Kidney (tissue), 14 donors: Measurements from ENCODE around the gene UBD. TPM values are rescaled to one million over a fixed set of nuclear protein-coding genes. Genes with fewer than 3 reads are reported as not detected.

ENCODE experiments used
- DNase-seq, 5 donors: peaks; one replicate each; pipeline ENCODE4 v3.0.0-alpha.2; 2013 to 2020
- FAIRE-seq: peaks from 2 replicates; lab custom pipeline; 2012; peaks lifted over from hg19 to GRCh38; lab: Jason Lieb, UNC
- H3K27ac ChIP-seq, 2 donors: one replicate each; pipeline ENCODE4 v1.7.0; 2013; ENCODE audit warnings: low read depth in 2 of 2, low read length in 2 of 2, inconsistent platforms in 1 of 2
- H3K27me3 ChIP-seq: one replicate; pipeline ENCODE4 v1.7.1; 2013; ENCODE audit warnings: low read length, inconsistent platforms; ENCODE audit not compliant: control insufficient read depth, insufficient read depth
- H3K36me3 ChIP-seq, 3 donors: one replicate each; pipeline versions ENCODE4 v1.7.0 to v1.7.1; 2013; ENCODE audit warnings: low read length in 3 of 3, control low read depth in 1 of 3, inconsistent platforms in 1 of 3; ENCODE audit not compliant: insufficient read depth in 3 of 3, control insufficient read depth in 2 of 3
- H3K4me1 ChIP-seq, 3 donors: one replicate each; pipeline versions ENCODE4 v1.7.0 to v1.7.1; 2013; ENCODE audit warnings: low read length in 3 of 3, inconsistent platforms in 1 of 3, low read depth in 1 of 3; ENCODE audit not compliant: control insufficient read depth in 2 of 3, insufficient read depth in 2 of 3
- H3K4me3 ChIP-seq, 3 donors: one replicate each; pipeline versions ENCODE4 v1.7.0 to v1.8.1; 2013; ENCODE audit warnings: low read length in 3 of 3, control low read depth in 1 of 3, inconsistent platforms in 1 of 3
- H3K9ac ChIP-seq, 3 donors: one replicate each; pipeline versions ENCODE4 v1.7.0 to v1.7.1; 2013; ENCODE audit warnings: low read length in 3 of 3, control low read depth in 1 of 3, inconsistent platforms in 1 of 3
- H3K9me3 ChIP-seq, 3 donors: one replicate each; pipeline versions ENCODE4 v1.7.0 to v1.7.1; 2013; ENCODE audit warnings: low read length in 3 of 3, control low read depth in 1 of 3, inconsistent platforms in 1 of 3; ENCODE audit not compliant: control insufficient read depth in 2 of 3, insufficient read depth in 1 of 3
- intact Hi-C: fragments of 100-400 bp; cut with DNase I; formaldehyde crosslinking; loops from one replicate; pipeline ENCODE4 v1.11.1; 2022
- polyA plus RNA-seq: library from polyadenylated mRNA; stranded (reverse); fragments of 350-450 nt; fragmentation: Illumina TruSeq; extraction: RNeasy Lipid Tissue Mini Kit (QIAGEN cat#74804); gene quantifications from one replicate; pipeline ENCODE4 v1.2.3, GENCODE V29; 2014; ENCODE audit warnings: low read depth, low replicate concordance; ENCODE audit not compliant: insufficient read depth
- total RNA-seq: library from RNA; stranded (reverse); fragmentation: NEBNext Ultra II Directional; extraction: Animal tissue kit (Norgen Biotek cat#: 25700); gene quantifications from one replicate; pipeline ENCODE4 v1.2.1, GENCODE V29; 2021
- TF ChIP-seq, protein P1 (sequence below): IDR thresholded peaks from 3 replicates; pipeline ENCODE4 v1.5.1; 2012; ENCODE audit warnings: mild to moderate bottlenecking, moderate library complexity, borderline replicate concordance; ENCODE audit not compliant: insufficient read depth; ENCODE audit errors: extremely low read depth
- donor health status: control.
- donor health status: control.
- donor health status: control.
- donor health status: control.
- donor health status: control.
- donor health status: DM: yes; HTN: yes; CAD: no.
- donor health status: Normal renal cell carcinoma (clear cell type).

UBD gene
- total and polyA plus RNA-seq, 2 donors from 2014 or later = 16.9 to 33.5 TPM

DNA sequence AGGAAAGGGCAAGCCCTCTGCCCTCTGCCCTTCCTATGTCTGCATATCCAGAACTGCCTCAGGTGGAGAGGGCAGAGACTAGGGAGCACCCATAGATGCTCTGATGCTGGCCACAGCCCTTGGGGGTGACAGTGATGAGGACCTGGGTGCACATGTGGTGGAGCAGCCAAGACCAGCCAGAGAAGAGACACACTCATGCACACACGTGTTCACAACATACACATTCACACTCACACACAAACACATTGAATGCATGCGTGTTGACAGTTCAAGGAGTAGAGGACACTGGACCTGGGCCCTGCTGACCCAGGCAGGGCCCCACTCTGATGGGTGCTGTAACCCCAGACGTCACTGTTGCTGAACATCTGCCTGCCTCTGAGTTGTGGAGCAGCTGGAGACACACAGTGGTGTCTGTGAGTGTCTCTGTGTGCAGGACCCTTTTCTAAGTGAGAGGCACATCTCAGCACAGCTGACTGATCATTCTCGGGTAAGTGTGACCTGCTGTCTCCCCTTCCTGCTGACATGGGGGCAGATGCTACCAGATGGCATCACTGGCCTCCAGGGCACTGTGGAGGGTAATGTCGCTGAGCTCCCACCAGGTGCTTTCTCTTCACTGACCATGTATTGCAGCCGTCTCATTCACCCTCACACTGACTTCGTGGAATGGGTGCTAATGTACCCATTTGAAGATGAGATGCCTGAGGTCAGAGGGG, 41.6 kb downstream of the UBD start:
- no peaks in the 10 kb centered on the region for H3K4me1 ChIP-seq
- H3K4me3 ChIP-seq = no peak overlapping the region
- DNase-seq = no peak
- H3K9me3 ChIP-seq = no peaks in the 10 kb centered on the region
- FAIRE-seq = no peak
- intact Hi-C loops = no loop called here
- no peaks in the 10 kb centered on the region for H3K36me3 ChIP-seq
- no peak overlapping the region for H3K9ac ChIP-seq
- H3K27me3 ChIP-seq = no peaks in the 10 kb centered on the region
- H3K27ac ChIP-seq = no peak overlapping the region
- TF ChIP-seq, protein P1, sequence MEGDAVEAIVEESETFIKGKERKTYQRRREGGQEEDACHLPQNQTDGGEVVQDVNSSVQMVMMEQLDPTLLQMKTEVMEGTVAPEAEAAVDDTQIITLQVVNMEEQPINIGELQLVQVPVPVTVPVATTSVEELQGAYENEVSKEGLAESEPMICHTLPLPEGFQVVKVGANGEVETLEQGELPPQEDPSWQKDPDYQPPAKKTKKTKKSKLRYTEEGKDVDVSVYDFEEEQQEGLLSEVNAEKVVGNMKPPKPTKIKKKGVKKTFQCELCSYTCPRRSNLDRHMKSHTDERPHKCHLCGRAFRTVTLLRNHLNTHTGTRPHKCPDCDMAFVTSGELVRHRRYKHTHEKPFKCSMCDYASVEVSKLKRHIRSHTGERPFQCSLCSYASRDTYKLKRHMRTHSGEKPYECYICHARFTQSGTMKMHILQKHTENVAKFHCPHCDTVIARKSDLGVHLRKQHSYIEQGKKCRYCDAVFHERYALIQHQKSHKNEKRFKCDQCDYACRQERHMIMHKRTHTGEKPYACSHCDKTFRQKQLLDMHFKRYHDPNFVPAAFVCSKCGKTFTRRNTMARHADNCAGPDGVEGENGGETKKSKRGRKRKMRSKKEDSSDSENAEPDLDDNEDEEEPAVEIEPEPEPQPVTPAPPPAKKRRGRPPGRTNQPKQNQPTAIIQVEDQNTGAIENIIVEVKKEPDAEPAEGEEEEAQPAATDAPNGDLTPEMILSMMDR = no peak

DNA sequence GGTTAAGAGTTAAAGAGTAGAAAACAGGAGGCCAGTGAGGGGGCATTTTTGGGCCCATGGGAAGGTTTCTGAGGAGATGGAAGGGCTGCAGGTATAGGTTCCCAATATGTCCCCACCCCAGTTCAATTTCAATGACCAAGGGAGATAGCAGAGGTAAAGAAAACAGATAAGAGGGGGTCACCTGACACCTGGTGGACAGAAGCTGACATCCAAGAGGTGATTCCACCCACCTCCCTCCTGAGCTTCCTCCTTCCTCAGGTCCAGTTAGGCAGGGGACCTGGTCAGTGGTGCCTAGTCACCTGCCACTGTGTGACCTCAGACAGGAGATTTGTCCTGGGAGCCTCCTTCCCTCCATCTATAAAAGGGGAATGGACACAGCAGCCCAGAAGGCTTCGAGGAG, 42.3 kb downstream of the UBD start:
- Histone ChIP-seq H3K9me3 (no peaks in the 10 kb centered on the region), H3K9ac (no peak overlapping the region), H3K27ac (no peak overlapping the region), H3K4me1 (no peaks in the 10 kb centered on the region), H3K36me3 (no peaks in the 10 kb centered on the region), H3K4me3 (no peak overlapping the region), H3K27me3 (no peaks in the 10 kb centered on the region)
- no peak for FAIRE-seq
- intact Hi-C loops = no loop called here
- DNase-seq = no peak
- TF ChIP-seq, protein P1 = no peak

DNA sequence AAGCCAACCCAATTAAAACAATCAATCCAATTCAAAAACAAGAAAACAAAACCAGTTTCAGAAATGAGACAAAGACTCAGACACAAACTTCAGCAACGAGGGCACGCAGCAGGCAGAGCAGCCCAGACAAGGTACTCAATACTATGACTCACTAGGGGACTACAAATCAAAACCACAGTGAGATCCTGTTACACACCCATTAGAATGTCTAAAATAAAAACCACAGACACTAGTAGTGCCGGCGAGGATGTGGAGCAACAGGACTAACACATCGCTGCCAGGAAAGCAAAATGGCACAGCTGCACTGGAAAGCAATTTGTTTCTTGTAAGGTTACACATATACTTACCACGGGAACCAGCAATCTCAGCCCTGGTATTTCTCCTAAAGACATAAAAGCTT, 43.4 kb downstream of the UBD start:
- no peak for FAIRE-seq
- no peak overlapping the region for H3K27ac ChIP-seq
- H3K9me3 ChIP-seq = no peaks in the 10 kb centered on the region
- intact Hi-C loops = no loop called here
- no peak overlapping the region for H3K4me3 ChIP-seq
- DNase-seq = no peak
- no peaks in the 10 kb centered on the region for H3K36me3 ChIP-seq
- no peak overlapping the region for H3K9ac ChIP-seq
- H3K4me1 ChIP-seq = no peaks in the 10 kb centered on the region
- H3K27me3 ChIP-seq = no peaks in the 10 kb centered on the region
- TF ChIP-seq, protein P1 = no peak

DNA sequence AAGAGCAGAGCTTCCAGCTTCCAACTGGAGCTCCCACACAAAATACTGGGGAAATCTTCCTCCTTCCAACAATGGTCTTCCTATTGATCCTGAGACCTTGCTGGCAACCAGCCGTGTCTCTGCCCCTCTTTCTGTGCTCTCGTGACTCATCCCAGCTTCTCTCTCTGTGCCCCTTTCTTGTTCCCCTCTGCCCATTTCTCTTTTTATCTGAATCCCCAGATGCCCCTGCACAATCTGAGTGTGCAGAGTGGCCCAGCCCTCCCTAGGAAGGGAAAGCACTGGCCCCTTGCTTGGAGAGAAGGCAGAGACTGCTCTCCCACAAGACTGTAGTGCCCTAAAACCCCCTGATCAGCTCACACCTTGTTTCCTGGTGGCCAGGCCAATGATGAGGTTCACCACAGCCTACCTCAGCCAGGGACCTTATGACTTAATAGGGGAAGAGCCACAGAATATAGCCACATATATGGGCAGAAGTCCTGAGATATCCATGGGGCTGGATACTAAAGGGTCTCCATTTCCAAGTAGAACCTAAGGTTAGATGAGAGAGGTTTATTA, 48.7 kb downstream of the UBD start:
- Histone ChIP-seq H3K27me3 (no peaks in the 10 kb centered on the region), H3K27ac (no peak overlapping the region), H3K36me3 (no peaks in the 10 kb centered on the region), H3K9me3 (no peaks in the 10 kb centered on the region), H3K4me1 (no peaks in the 10 kb centered on the region), H3K4me3 (no peak overlapping the region), H3K9ac (no peak overlapping the region)
- TF ChIP-seq, protein P1 = no peak
- no peak for DNase-seq
- no peak for FAIRE-seq
- intact Hi-C loops = no loop called here
